ENCODE measurements around the gene FAM193A.

DNA sequence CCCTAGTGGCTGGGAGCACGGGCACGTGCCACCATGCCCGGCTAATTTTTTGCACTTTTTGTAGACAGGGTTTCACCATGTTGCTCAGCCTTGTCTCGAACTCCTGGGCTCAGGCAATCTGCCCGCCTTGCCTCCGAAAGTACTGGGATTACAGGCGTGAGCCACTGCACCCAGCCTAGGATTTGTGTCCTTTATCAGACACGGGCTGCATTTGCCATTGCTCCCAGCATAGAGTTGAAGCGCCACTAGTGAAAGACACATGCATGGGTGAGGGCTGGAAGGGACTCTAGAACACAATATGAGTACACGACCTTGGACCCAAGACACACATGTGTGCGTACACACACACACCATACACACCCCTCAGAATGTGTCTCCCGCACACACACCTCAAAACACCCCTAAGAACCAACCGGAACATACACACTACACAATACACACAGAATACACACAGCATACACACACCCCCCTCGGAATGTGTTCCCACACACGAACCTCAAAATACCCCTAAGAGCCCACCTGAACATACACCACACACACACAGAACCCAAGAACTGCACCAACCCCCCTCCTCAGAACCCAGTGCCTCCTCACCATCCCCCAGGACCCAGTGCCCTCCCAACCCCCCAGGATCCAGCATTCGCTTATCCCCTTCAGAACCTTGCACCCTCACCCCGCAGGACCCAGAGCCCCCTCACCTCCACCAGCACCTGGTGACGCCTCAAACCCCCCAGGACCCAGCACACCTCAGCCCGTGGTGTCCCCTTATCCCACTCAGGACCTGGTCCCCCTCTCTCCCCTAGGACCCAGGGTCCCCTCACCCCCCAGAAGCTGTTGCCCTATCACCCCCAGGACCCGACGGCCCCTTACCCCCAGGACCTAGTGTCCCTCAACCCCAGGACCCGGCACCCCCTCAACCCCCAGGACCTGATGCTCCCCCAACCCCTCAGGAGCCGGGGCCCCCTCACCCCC, 218.7 kb downstream of the FAM193A start:
- TF ChIP-seq, protein P1, sequence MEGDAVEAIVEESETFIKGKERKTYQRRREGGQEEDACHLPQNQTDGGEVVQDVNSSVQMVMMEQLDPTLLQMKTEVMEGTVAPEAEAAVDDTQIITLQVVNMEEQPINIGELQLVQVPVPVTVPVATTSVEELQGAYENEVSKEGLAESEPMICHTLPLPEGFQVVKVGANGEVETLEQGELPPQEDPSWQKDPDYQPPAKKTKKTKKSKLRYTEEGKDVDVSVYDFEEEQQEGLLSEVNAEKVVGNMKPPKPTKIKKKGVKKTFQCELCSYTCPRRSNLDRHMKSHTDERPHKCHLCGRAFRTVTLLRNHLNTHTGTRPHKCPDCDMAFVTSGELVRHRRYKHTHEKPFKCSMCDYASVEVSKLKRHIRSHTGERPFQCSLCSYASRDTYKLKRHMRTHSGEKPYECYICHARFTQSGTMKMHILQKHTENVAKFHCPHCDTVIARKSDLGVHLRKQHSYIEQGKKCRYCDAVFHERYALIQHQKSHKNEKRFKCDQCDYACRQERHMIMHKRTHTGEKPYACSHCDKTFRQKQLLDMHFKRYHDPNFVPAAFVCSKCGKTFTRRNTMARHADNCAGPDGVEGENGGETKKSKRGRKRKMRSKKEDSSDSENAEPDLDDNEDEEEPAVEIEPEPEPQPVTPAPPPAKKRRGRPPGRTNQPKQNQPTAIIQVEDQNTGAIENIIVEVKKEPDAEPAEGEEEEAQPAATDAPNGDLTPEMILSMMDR (IDR thresholded peaks at IDR 0.05; ENCODE audit: insufficient read depth, low read length) = no peak
- TF ChIP-seq GABPA (IDR thresholded peaks at IDR 0.05; ENCODE audit: low read depth) = no peak
- no peak for TF ChIP-seq POLR2AphosphoS5 (IDR thresholded peaks at IDR 0.05; ENCODE audit: low read depth)
